CD14-positive monocyte (primary cell): Measurements from ENCODE around the gene CCR4. TPM values are rescaled to one million over a fixed set of nuclear protein-coding genes. Genes with fewer than 3 reads are reported as not detected.
"Not testable (repeated sequence)": the region's sequence is repeated elsewhere in the genome, so short reads cannot be mapped to it uniquely, and the experiment has no call there.

Experiments
- DNase-seq, 3 donors: peaks; one replicate each; pipeline ENCODE4 v3.0.0-alpha.2; 2011 to 2022
- H2AFZ ChIP-seq: 2 replicates; pipeline ENCODE4 v1.6.0; 2012; ENCODE audit warnings: mild to moderate bottlenecking, low read depth, low read length, inconsistent platforms; ENCODE audit not compliant: insufficient read depth, poor library complexity, severe bottlenecking
- H3K27ac ChIP-seq, 2 donors: 1 replicate in 1 of 2; 2 replicates in 1 of 2; pipeline ENCODE4 v1.5.1; 2012 to 2013; ENCODE audit warnings: low read length in 2 of 2, control low read depth in 1 of 2, inconsistent platforms in 1 of 2, low read depth in 1 of 2, mild to moderate bottlenecking in 1 of 2
- H3K27me3 ChIP-seq, 2 donors: one replicate each; pipeline versions ENCODE4 v1.6.0 to v1.6.1; 2011 to 2013; ENCODE audit warnings: low read length in 2 of 2; ENCODE audit not compliant: control insufficient read depth in 2 of 2, insufficient read depth in 2 of 2
- H3K36me3 ChIP-seq, 2 donors: replicated peaks in 1 of 2; 1 replicate in 1 of 2; 2 replicates in 1 of 2; pipeline versions ENCODE4 v1.5.1 to v1.6.1; 2012 to 2013; ENCODE audit warnings: low read length in 2 of 2, control low read depth in 1 of 2, inconsistent platforms in 1 of 2, mild to moderate bottlenecking in 1 of 2; ENCODE audit not compliant: insufficient read depth in 2 of 2, control insufficient read depth in 1 of 2
- H3K4me1 ChIP-seq, 2 donors: 1 replicate in 1 of 2; 2 replicates in 1 of 2; pipeline versions ENCODE4 v1.5.1 to v1.6.1; 2012 to 2013; ENCODE audit warnings: low read length in 2 of 2, control low read depth in 1 of 2, inconsistent platforms in 1 of 2, mild to moderate bottlenecking in 1 of 2, moderate library complexity in 1 of 2; ENCODE audit not compliant: insufficient read depth in 2 of 2, control insufficient read depth in 1 of 2
- H3K4me2 ChIP-seq: replicated peaks from 2 replicates; pipeline ENCODE3; 2012; ENCODE audit warnings: low read length, moderate library complexity, mild to moderate bottlenecking; ENCODE audit not compliant: poor library complexity, severe bottlenecking; ENCODE audit errors: extremely low read depth
- H3K4me3 ChIP-seq, 3 experiments: fragments of 200-600 bp in 1 of 3; sonication (generic) in 1 of 3; replicated peaks in 1 of 3; 1 replicate in 2 of 3; 2 replicates in 1 of 3; pipeline ENCODE4 v1.5.1; 2011 to 2013; ENCODE audit warnings: low read length in 3 of 3, mild to moderate bottlenecking in 3 of 3, control low read depth in 2 of 3, low read depth in 2 of 3, inconsistent platforms in 1 of 3, moderate library complexity in 1 of 3
- H3K79me2 ChIP-seq: 2 replicates; pipeline ENCODE4 v1.6.0; 2012; ENCODE audit warnings: mild to moderate bottlenecking, control low read depth, inconsistent platforms, low read length, moderate library complexity; ENCODE audit not compliant: insufficient read depth
- H3K9ac ChIP-seq: 2 replicates; pipeline ENCODE4 v1.6.0; 2017; ENCODE audit warnings: low read length, mild to moderate bottlenecking; ENCODE audit not compliant: insufficient read depth, poor library complexity, severe bottlenecking
- H3K9me3 ChIP-seq, 2 donors: replicated peaks in 1 of 2; 1 replicate in 1 of 2; 2 replicates in 1 of 2; pipeline versions ENCODE4 v1.5.1 to v1.6.1; 2012 to 2013; ENCODE audit warnings: low read length in 2 of 2, control low read depth in 1 of 2; ENCODE audit not compliant: control insufficient read depth in 1 of 2, insufficient read depth in 1 of 2
- H4K20me1 ChIP-seq: 2 replicates; pipeline ENCODE4 v1.6.0; 2012; ENCODE audit warnings: mild to moderate bottlenecking, low read length, control low read depth, moderate library complexity; ENCODE audit not compliant: insufficient read depth
- H3K27ac Mint-ChIP-seq, 7 donors: one replicate each; pipeline ENCODE4 v1.8.0; 2020; ENCODE audit warnings: mild to moderate bottlenecking in 7 of 7, mixed read lengths in 7 of 7, moderate library complexity in 6 of 7, inconsistent platforms in 2 of 7
- H3K27me3 Mint-ChIP-seq, 3 donors: one replicate each; pipeline ENCODE4 v1.8.0; 2021 to 2022; ENCODE audit warnings: low read depth in 3 of 3, mild to moderate bottlenecking in 3 of 3, mixed read lengths in 3 of 3, moderate library complexity in 3 of 3, inconsistent platforms in 1 of 3
- H3K36me3 Mint-ChIP-seq, 2 donors: one replicate each; pipeline ENCODE4 v1.8.0; 2020; ENCODE audit warnings: mixed read lengths in 2 of 2, inconsistent platforms in 1 of 2, mild to moderate bottlenecking in 1 of 2
- H3K4me1 Mint-ChIP-seq: one replicate; pipeline ENCODE4 v1.8.0; 2020; ENCODE audit warnings: mild to moderate bottlenecking, mixed read lengths
- H3K4me3 Mint-ChIP-seq, 2 donors: one replicate each; pipeline ENCODE4 v1.8.0; 2020; ENCODE audit warnings: mild to moderate bottlenecking in 2 of 2, mixed read lengths in 2 of 2, moderate library complexity in 1 of 2
- H3K9me3 Mint-ChIP-seq, 7 donors: one replicate each; pipeline ENCODE4 v1.8.0; 2020 to 2022; ENCODE audit warnings: mixed read lengths in 7 of 7, mild to moderate bottlenecking in 6 of 7, moderate library complexity in 6 of 7, inconsistent platforms in 2 of 7
- WGBS: methylation state at CpG from one replicate; pipeline ENCODE4 v1.1.5; 2013; ENCODE audit warnings: missing lambda C conversion rate; ENCODE audit not compliant: insufficient coverage; 5-methylcytosine and 5-hydroxymethylcytosine counted together
- intact Hi-C, 2 donors: fragments of 100-400 bp; cut with micrococcal nuclease; formaldehyde crosslinking; loops; one replicate each; pipeline versions ENCODE4 v1.15.0 to v1.15.1; 2023
- polyA plus RNA-seq, 3 donors: library from polyadenylated mRNA; depleted of rRNA in 1 of 3; unstranded in 2 of 3; stranded (reverse) in 1 of 3; fragments of 300-500 nt in 2 of 3; fragments of >200 nt in 1 of 3; fragmentation: Illumina TruSeq in 2 of 3; gene quantifications; 1 replicate in 2 of 3; 2 replicates in 1 of 3; pipeline ENCODE4 v1.2.3, GENCODE V29; 2012 to 2021
- TF ChIP-seq, protein P1 (sequence below): fragments of 200-600 bp; IDR thresholded peaks from one replicate; pipeline ENCODE4 v1.8.0; 2022; ENCODE audit warnings: antibody characterized with exemption, mild to moderate bottlenecking

Gene CCR4
- polyA plus RNA-seq, 3 donors, result 0.04 TPM; not detected in 2

- Histone ChIP-seq H3K79me2 (no peaks in the 10 kb centered on the region), H3K9ac (no peak overlapping the region), H2AFZ (no peak overlapping the region), H3K4me1 (no peaks in the 10 kb centered on the region), H3K36me3 (no peaks in the 10 kb centered on the region), H3K27ac (no peak overlapping the region), H3K4me2 (no peak overlapping the region), H3K4me3 (no peak overlapping the region), H4K20me1 (no peaks in the 10 kb centered on the region), H3K27me3 (no peaks in the 10 kb centered on the region), H3K9me3 (no peaks in the 10 kb centered on the region)
- whole genome bisulfite sequencing, result over 99% methylated on average over 11 of the region's 16 CpGs
- no peaks in the 10 kb centered on the region for H3K36me3 Mint-ChIP-seq
- TF ChIP-seq, protein P1, sequence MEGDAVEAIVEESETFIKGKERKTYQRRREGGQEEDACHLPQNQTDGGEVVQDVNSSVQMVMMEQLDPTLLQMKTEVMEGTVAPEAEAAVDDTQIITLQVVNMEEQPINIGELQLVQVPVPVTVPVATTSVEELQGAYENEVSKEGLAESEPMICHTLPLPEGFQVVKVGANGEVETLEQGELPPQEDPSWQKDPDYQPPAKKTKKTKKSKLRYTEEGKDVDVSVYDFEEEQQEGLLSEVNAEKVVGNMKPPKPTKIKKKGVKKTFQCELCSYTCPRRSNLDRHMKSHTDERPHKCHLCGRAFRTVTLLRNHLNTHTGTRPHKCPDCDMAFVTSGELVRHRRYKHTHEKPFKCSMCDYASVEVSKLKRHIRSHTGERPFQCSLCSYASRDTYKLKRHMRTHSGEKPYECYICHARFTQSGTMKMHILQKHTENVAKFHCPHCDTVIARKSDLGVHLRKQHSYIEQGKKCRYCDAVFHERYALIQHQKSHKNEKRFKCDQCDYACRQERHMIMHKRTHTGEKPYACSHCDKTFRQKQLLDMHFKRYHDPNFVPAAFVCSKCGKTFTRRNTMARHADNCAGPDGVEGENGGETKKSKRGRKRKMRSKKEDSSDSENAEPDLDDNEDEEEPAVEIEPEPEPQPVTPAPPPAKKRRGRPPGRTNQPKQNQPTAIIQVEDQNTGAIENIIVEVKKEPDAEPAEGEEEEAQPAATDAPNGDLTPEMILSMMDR, result no peak
- no peak for DNase-seq
- H3K27ac Mint-ChIP-seq, result no peak overlapping the region
- H3K4me1 Mint-ChIP-seq, result no peaks in the 10 kb centered on the region
- intact Hi-C loops, result no loop called here
- H3K27me3 Mint-ChIP-seq, result peaks cover 0 to 3% (median 0%) of the 10 kb centered on the region in 3 donors
- no peak overlapping the region for H3K4me3 Mint-ChIP-seq
- H3K9me3 Mint-ChIP-seq, result peaks cover 0 to 6% (median 2%) of the 10 kb centered on the region in 7 donors
Observed at GRCh38 chr3:32940726-32941125, 10.7 kb upstream of the CCR4 start.

GRCh38 chr3:32945136-32945535, 6.3 kb upstream of the CCR4 start:
- Histone ChIP-seq H3K79me2 (no peaks in the 10 kb centered on the region), H3K27me3 (no peaks in the 10 kb centered on the region), H4K20me1 (no peaks in the 10 kb centered on the region), H2AFZ (no peak overlapping the region), H3K4me1 (no peaks in the 10 kb centered on the region), H3K9me3 (no peaks in the 10 kb centered on the region), H3K4me3 (no peak overlapping the region), H3K9ac (no peak overlapping the region), H3K4me2 (no peak overlapping the region), H3K27ac (no peak overlapping the region), H3K36me3 (no peaks in the 10 kb centered on the region)
- WGBS, result no CpG with 5 or more reads among the region's 3 CpGs
- intact Hi-C loops, result loop anchor here in 1 of 2 donors (5.0 kb wide), 1 partner anchor 132 kb away; no protein-coding TSS in a partner anchor
- no peak for DNase-seq
- Mint-ChIP-seq H3K4me3 (no peak overlapping the region), H3K27me3 (no peaks in the 10 kb centered on the region), H3K4me1 (peaks cover 3% of the 10 kb centered on the region), H3K36me3 (no peaks in the 10 kb centered on the region), H3K27ac (no peak overlapping the region), H3K9me3 (peaks cover 0 to 6% (median 2%) of the 10 kb centered on the region in 7 donors)
- TF ChIP-seq, protein P1, result no peak

GRCh38 chr3:32945598-32945997, 5.8 kb upstream of the CCR4 start:
- WGBS, result 100% methylated on average over 2 of the region's 12 CpGs
- H3K36me3 ChIP-seq, H3K9me3 Mint-ChIP-seq, H3K4me1 Mint-ChIP-seq, H3K27me3 Mint-ChIP-seq, H2AFZ ChIP-seq, H3K9ac ChIP-seq, H3K9me3 ChIP-seq, H3K27ac ChIP-seq, H3K4me2 ChIP-seq, H3K4me3 ChIP-seq, H3K4me1 ChIP-seq, DNase-seq, H3K36me3 Mint-ChIP-seq, H3K27me3 ChIP-seq, H3K79me2 ChIP-seq, H3K4me3 Mint-ChIP-seq, H4K20me1 ChIP-seq: not testable (repeated sequence)
- peak overlapping the region in 1 of 7 donors; percentile 3 for H3K27ac Mint-ChIP-seq
- intact Hi-C loops, result loop anchor here in 1 of 2 donors (5.0 kb wide), 1 partner anchor 132 kb away; no protein-coding TSS in a partner anchor
